DMS114 treated with DMSO at 0.1 percent for 48 hours (cell line): ENCODE measurements around the gene FBXL13.
"Not testable (repeated sequence)": the region's sequence is repeated elsewhere in the genome, so short reads cannot be mapped to it uniquely, and the experiment has no call there.

Experiments used
- DNase-seq: peaks from one replicate; lab custom pipeline; 2025; ENCODE audit not compliant: unreplicated experiment; lab: John Stamatoyannopoulos, UW

The FBXL13 gene

GRCh38 chr7:102988088-102988487, 86.5 kb downstream of the FBXL13 start:
- no peak for DNase-seq

GRCh38 chr7:102985176-102985783, 89.3 kb downstream of the FBXL13 start:
- no peak for DNase-seq

- no peak for DNase-seq
Measured at GRCh38 chr7:102983602-102984001, 91.0 kb downstream of the FBXL13 start.

GRCh38 chr7:102982235-102982634, 92.4 kb downstream of the FBXL13 start:
- DNase-seq: no peak

GRCh38 chr7:102981451-102981850, 93.1 kb downstream of the FBXL13 start:
- no peak for DNase-seq

- DNase-seq: no peak
Measured at GRCh38 chr7:102979670-102980069, 94.9 kb downstream of the FBXL13 start.

GRCh38 chr7:102978284-102978683, 96.3 kb downstream of the FBXL13 start:
- no peak for DNase-seq

GRCh38 chr7:102977586-102977985, 97.0 kb downstream of the FBXL13 start:
- not testable (repeated sequence) for DNase-seq

GRCh38 chr7:102976493-102976892, 98.1 kb downstream of the FBXL13 start:
- DNase-seq: no peak

- DNase-seq: no peak
Measured at GRCh38 chr7:102975854-102976253, 98.7 kb downstream of the FBXL13 start.

- DNase-seq: no peak
Measured at GRCh38 chr7:102974366-102975236, 100.0 kb downstream of the FBXL13 start.

GRCh38 chr7:102973096-102973802, 101.3 kb downstream of the FBXL13 start:
- DNase-seq: no peak

- no peak for DNase-seq
Measured at GRCh38 chr7:102967798-102968197, 106.8 kb downstream of the FBXL13 start.

GRCh38 chr7:102966465-102966864, 108.1 kb downstream of the FBXL13 start:
- no peak for DNase-seq

- not testable (repeated sequence) for DNase-seq
Measured at GRCh38 chr7:102961993-102962392, 112.6 kb downstream of the FBXL13 start.

- not testable (repeated sequence) for DNase-seq
Measured at GRCh38 chr7:102958004-102958403, 116.6 kb downstream of the FBXL13 start.

GRCh38 chr7:102954359-102954758, 120.2 kb downstream of the FBXL13 start:
- DNase-seq: not testable (repeated sequence)

GRCh38 chr7:102953406-102953805, 121.2 kb downstream of the FBXL13 start:
- DNase-seq: no peak

GRCh38 chr7:102951839-102952238, 122.8 kb downstream of the FBXL13 start:
- no peak for DNase-seq

- no peak for DNase-seq
Measured at GRCh38 chr7:102944241-102944640, 130.4 kb downstream of the FBXL13 start.

- no peak for DNase-seq
Measured at GRCh38 chr7:102943423-102944169, 131.0 kb downstream of the FBXL13 start.
